HG03439 (cell line): ENCODE results near the gene PRKG1.
"Not testable (repeated sequence)": the region's sequence is repeated elsewhere in the genome, so short reads cannot be mapped to it uniquely, and the experiment has no call there.

Source experiments
- ATAC-seq: cut with Tn5 transposase; IDR thresholded peaks from one replicate; pipeline ENCODE4 v1.9.1; 2021; ENCODE audit warnings: mild to moderate bottlenecking, moderate library complexity; ENCODE audit not compliant: unreplicated experiment

Gene PRKG1

GRCh38 chr10:51406581-51406980 is 332.3 kb downstream of the PRKG1 start:
- no peak for ATAC-seq

- ATAC-seq: no peak
Measured at GRCh38 chr10:51416494-51416893, 342.2 kb downstream of the PRKG1 start.

- ATAC-seq: no peak
Measured at GRCh38 chr10:51419196-51420093, 345.2 kb downstream of the PRKG1 start.

- ATAC-seq: no peak
Measured at GRCh38 chr10:51421853-51422252, 347.6 kb downstream of the PRKG1 start.

GRCh38 chr10:51422311-51423120 is 348.2 kb downstream of the PRKG1 start:
- peak; percentile 59 for ATAC-seq

GRCh38 chr10:51423121-51423452 is 348.8 kb downstream of the PRKG1 start:
- no peak for ATAC-seq

- no peak for ATAC-seq
Measured at GRCh38 chr10:51425431-51425830, 351.1 kb downstream of the PRKG1 start.

GRCh38 chr10:51427758-51428157 is 353.5 kb downstream of the PRKG1 start:
- ATAC-seq: no peak

GRCh38 chr10:51430506-51430905 is 356.2 kb downstream of the PRKG1 start:
- no peak for ATAC-seq

GRCh38 chr10:51433949-51434475 is 359.7 kb downstream of the PRKG1 start:
- no peak for ATAC-seq

- no peak for ATAC-seq
Measured at GRCh38 chr10:51436805-51437204, 362.5 kb downstream of the PRKG1 start.

- no peak for ATAC-seq
Measured at GRCh38 chr10:51439645-51440044, 365.4 kb downstream of the PRKG1 start.

GRCh38 chr10:51445588-51445987 is 371.3 kb downstream of the PRKG1 start:
- no peak for ATAC-seq

- no peak for ATAC-seq
Measured at GRCh38 chr10:51447119-51447518, 372.8 kb downstream of the PRKG1 start.

- not testable (repeated sequence) for ATAC-seq
Measured at GRCh38 chr10:51455762-51456161, 381.5 kb downstream of the PRKG1 start.

- ATAC-seq: no peak
Measured at GRCh38 chr10:51459476-51459875, 385.2 kb downstream of the PRKG1 start.

GRCh38 chr10:51462076-51462779 is 387.9 kb downstream of the PRKG1 start:
- no peak for ATAC-seq

- no peak for ATAC-seq
Measured at GRCh38 chr10:51468424-51468823, 394.1 kb downstream of the PRKG1 start.

GRCh38 chr10:51469686-51470085 is 395.4 kb downstream of the PRKG1 start:
- ATAC-seq: no peak

- no peak for ATAC-seq
Measured at GRCh38 chr10:51471271-51471670, 397.0 kb downstream of the PRKG1 start.

- ATAC-seq: no peak
Measured at GRCh38 chr10:51472154-51472553, 397.9 kb downstream of the PRKG1 start.
